ENCODE data around the gene TAAR5. TPM values are rescaled to one million over a fixed set of nuclear protein-coding genes. Genes with fewer than 3 reads are reported as not detected.

Gene TAAR5
- total and polyA plus RNA-seq, 2 experiments from 2014 or later, result not detected

- Histone ChIP-seq H3K9me3 (ENCODE audit: low read depth) (no peaks in the 10 kb centered on the region), H3K4me1 (ENCODE audit: low read depth) (no peaks in the 10 kb centered on the region), H3K27me3 (no peaks in the 10 kb centered on the region), H3K36me3 (no peaks in the 10 kb centered on the region), H3K4me3 (no peak overlapping the region), H3K27ac (no peak overlapping the region)
- no peak for DNase-seq (ENCODE audit: low read depth in 1 of 2, low spot score in 1 of 2)
- TF ChIP-seq CTCF (IDR thresholded peaks at IDR 0.05; ENCODE audit: low read depth, low read length), result no peak
Measured at GRCh38 chr6:132623106-132623845, 33.7 kb upstream of the TAAR5 start.

- Histone ChIP-seq H3K4me1 (ENCODE audit: low read depth) (no peaks in the 10 kb centered on the region), H3K36me3 (no peaks in the 10 kb centered on the region), H3K27me3 (no peaks in the 10 kb centered on the region), H3K9me3 (ENCODE audit: low read depth) (no peaks in the 10 kb centered on the region), H3K27ac (no peak overlapping the region), H3K4me3 (no peak overlapping the region)
- no peak for TF ChIP-seq CTCF (IDR thresholded peaks at IDR 0.05; ENCODE audit: low read depth, low read length)
- no peak for DNase-seq (ENCODE audit: low read depth in 1 of 2, low spot score in 1 of 2)
Measured at GRCh38 chr6:132616677-132617076, 27.1 kb upstream of the TAAR5 start.

DNA sequence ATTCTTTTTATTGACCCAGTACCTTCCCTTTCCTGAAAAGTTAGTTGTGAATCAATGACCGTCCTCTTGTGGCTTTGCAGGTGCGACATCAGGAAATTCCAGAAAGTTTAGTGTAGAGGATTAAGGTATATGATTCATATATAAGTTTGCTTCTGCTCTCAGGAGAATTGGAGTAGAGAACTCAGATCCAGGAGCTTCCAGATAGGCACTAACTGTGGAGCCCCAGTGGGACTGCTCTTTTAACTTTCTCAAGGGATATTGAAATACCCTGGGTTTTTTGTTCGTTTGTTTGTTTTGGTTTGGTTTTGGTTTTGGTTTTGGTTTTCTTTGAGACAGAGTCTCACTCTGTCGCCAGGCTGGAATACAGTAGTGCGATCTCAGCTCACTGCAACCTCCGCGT lies 25.0 kb upstream of the TAAR5 start:
- no peak for TF ChIP-seq CTCF (IDR thresholded peaks at IDR 0.05; ENCODE audit: low read depth, low read length)
- Histone ChIP-seq H3K27ac (no peak overlapping the region), H3K9me3 (ENCODE audit: low read depth) (no peaks in the 10 kb centered on the region), H3K36me3 (no peaks in the 10 kb centered on the region), H3K4me3 (no peak overlapping the region), H3K27me3 (no peaks in the 10 kb centered on the region), H3K4me1 (ENCODE audit: low read depth) (no peaks in the 10 kb centered on the region)
- no peak for DNase-seq (ENCODE audit: low read depth in 1 of 2, low spot score in 1 of 2)

- TF ChIP-seq CTCF (IDR thresholded peaks at IDR 0.05; ENCODE audit: low read depth, low read length), result no peak
- DNase-seq (ENCODE audit: low read depth in 1 of 2, low spot score in 1 of 2), result no peak
Measured at GRCh38 chr6:132612449-132613108, 23.0 kb upstream of the TAAR5 start.

DNA sequence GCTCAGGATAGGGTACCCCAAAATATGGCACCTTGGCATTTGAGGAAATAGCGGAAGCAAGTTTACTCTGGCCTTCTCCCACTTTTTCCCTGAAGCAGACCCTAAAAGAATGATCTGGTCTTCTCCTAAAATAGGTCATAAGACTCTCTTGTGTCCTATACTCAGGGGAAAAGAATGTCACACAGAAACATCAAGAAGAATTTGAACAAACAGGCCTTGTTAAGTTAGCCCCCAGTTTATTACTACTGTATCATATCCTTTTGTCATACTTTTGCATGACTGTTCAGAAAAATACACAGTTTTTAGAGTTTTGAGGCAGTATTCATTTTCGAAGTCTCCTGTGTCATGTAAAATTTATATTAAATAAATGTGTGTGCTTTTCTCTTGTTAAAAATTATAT lies 22.1 kb upstream of the TAAR5 start:
- Histone ChIP-seq H3K27ac (no peak overlapping the region), H3K36me3 (no peaks in the 10 kb centered on the region), H3K27me3 (no peaks in the 10 kb centered on the region), H3K4me3 (no peak overlapping the region), H3K4me1 (ENCODE audit: low read depth) (no peaks in the 10 kb centered on the region), H3K9me3 (ENCODE audit: low read depth) (no peaks in the 10 kb centered on the region)
- TF ChIP-seq CTCF (IDR thresholded peaks at IDR 0.05; ENCODE audit: low read depth, low read length), result no peak
- no peak for DNase-seq (ENCODE audit: low read depth in 1 of 2, low spot score in 1 of 2)

More at GRCh38 chr6:132612449-132613108, 23.0 kb upstream of the TAAR5 start:
- no peak overlapping the region for H3K4me3 ChIP-seq
- H3K4me1 ChIP-seq (ENCODE audit: low read depth), result no peaks in the 10 kb centered on the region
- no peaks in the 10 kb centered on the region for H3K9me3 ChIP-seq (ENCODE audit: low read depth)
- H3K27me3 ChIP-seq, result no peaks in the 10 kb centered on the region
- H3K27ac ChIP-seq, result no peak overlapping the region
- no peaks in the 10 kb centered on the region for H3K36me3 ChIP-seq

All from cardiac muscle cell (in vitro differentiated cells and primary cell).